H4 (cell line): ENCODE data around the gene ZNF280B. TPM values are rescaled to one million over a fixed set of nuclear protein-coding genes. Genes with fewer than 3 reads are reported as not detected.
"Not testable (repeated sequence)": the region's sequence is repeated elsewhere in the genome, so short reads cannot be mapped to it uniquely, and the experiment has no call there.

Experiments used
- DNase-seq: peaks from one replicate; pipeline ENCODE4 v3.0.0-alpha.2; 2015; ENCODE audit warnings: low spot score
- total RNA-seq: library from RNA; depleted of rRNA; stranded (reverse); fragments of >200 nt; shearing (Covaris generic); gene quantifications from 2 replicates; pipeline ENCODE4 v1.2.3, GENCODE V29; 2014

ZNF280B gene
- total RNA-seq, 1 experiment from 2014 or later: 2.4 TPM

- not testable (repeated sequence) for DNase-seq
Observed at GRCh38 chr22:22509912-22510311, 1.4 kb upstream of the ZNF280B start.

- DNase-seq: no peak
Observed at GRCh38 chr22:22507743-22508273, 734 bp downstream of the ZNF280B start.

GRCh38 chr22:22506736-22507135, 1.8 kb downstream of the ZNF280B start:
- DNase-seq: no peak

GRCh38 chr22:22498267-22498666, 10.3 kb downstream of the ZNF280B start:
- no peak for DNase-seq

GRCh38 chr22:22491589-22491988, 17.0 kb downstream of the ZNF280B start:
- not testable (repeated sequence) for DNase-seq

GRCh38 chr22:22488736-22489135, 19.8 kb downstream of the ZNF280B start:
- no peak for DNase-seq

- DNase-seq: no peak
Observed at GRCh38 chr22:22487869-22488597, 20.5 kb downstream of the ZNF280B start.

GRCh38 chr22:22487059-22487458, 21.5 kb downstream of the ZNF280B start:
- DNase-seq: no peak

GRCh38 chr22:22486132-22486899, 22.2 kb downstream of the ZNF280B start:
- DNase-seq: no peak

GRCh38 chr22:22485524-22485923, 23.0 kb downstream of the ZNF280B start:
- DNase-seq: no peak

- DNase-seq: no peak
Observed at GRCh38 chr22:22484023-22484422, 24.5 kb downstream of the ZNF280B start.

GRCh38 chr22:22480940-22481339, 27.6 kb downstream of the ZNF280B start:
- no peak for DNase-seq

- DNase-seq: no peak
Observed at GRCh38 chr22:22479999-22480532, 28.5 kb downstream of the ZNF280B start.

GRCh38 chr22:22479116-22479515, 29.4 kb downstream of the ZNF280B start:
- DNase-seq: no peak

- DNase-seq: no peak
Observed at GRCh38 chr22:22478470-22478869, 30.1 kb downstream of the ZNF280B start.

GRCh38 chr22:22474733-22475132, 33.8 kb downstream of the ZNF280B start:
- DNase-seq: no peak

GRCh38 chr22:22471104-22471503, 37.4 kb downstream of the ZNF280B start:
- not testable (repeated sequence) for DNase-seq

- no peak for DNase-seq
Observed at GRCh38 chr22:22469527-22469926, 39.0 kb downstream of the ZNF280B start.

GRCh38 chr22:22468794-22469469, 39.6 kb downstream of the ZNF280B start:
- not testable (repeated sequence) for DNase-seq

- no peak for DNase-seq
Observed at GRCh38 chr22:22467112-22467511, 41.4 kb downstream of the ZNF280B start.

GRCh38 chr22:22465782-22466181, 42.8 kb downstream of the ZNF280B start:
- DNase-seq: no peak

- no peak for DNase-seq
Observed at GRCh38 chr22:22465094-22465602, 43.4 kb downstream of the ZNF280B start.
